Measurements from ENCODE around the gene NHSL2. TPM values are rescaled to one million over a fixed set of nuclear protein-coding genes. Genes with fewer than 3 reads are reported as not detected.
A peak's percentile ranks its signal among the peaks of the same experiment; 100 is the strongest.

The NHSL2 gene
- total and polyA plus RNA-seq, 4 experiments from 2014 or later, result 8.1 to 27.2 (median 10.6) TPM

- H3K4me1 Mint-ChIP-seq, result peaks cover 6 to 29% (median 13%) of the 10 kb centered on the region in 4 donors
- no peaks in the 10 kb centered on the region for H3K36me3 Mint-ChIP-seq
- Histone ChIP-seq H3K9me3 (ENCODE audit: control insufficient read depth in 1 of 2, low read length in 2 of 2) (no peaks in the 10 kb centered on the region), H3K36me3 (ENCODE audit: insufficient read depth, low read length) (no peaks in the 10 kb centered on the region), H3K4me1 (ENCODE audit: insufficient read depth, low read length) (peaks cover 18% of the 10 kb centered on the region), H3K4me3 (ENCODE audit: low read length in 2 of 2) (no peak overlapping the region), H3K27me3 (ENCODE audit: insufficient read depth, low read length) (no peaks in the 10 kb centered on the region), H3K27ac (ENCODE audit: low read depth, low read length) (no peak overlapping the region)
- DNase-seq, result no peak
- H3K4me3 Mint-ChIP-seq, result no peak overlapping the region
- no peaks in the 10 kb centered on the region for H3K27me3 Mint-ChIP-seq
- ChIA-PET CTCF (ENCODE audit: partially characterized antibody) (interaction anchor here (1.1 to 5.6 kb wide), 5 partner anchors 9 to 134 kb away, joined by 4 to 88 read pairs (median 15); no protein-coding TSS in a partner anchor), POLR2A (ENCODE audit: partially characterized antibody) (no interaction called here)
- intact Hi-C loops (cut with micrococcal nuclease), result no loop called here
- no peak overlapping the region for H3K27ac Mint-ChIP-seq
- H3K9me3 Mint-ChIP-seq, result peaks cover 0 to 1% (median 0%) of the 10 kb centered on the region in 8 donors
Measured at GRCh38 chrX:71996826-71997225, 86.2 kb downstream of the NHSL2 start.

GRCh38 chrX:71997320-71997719 is 86.7 kb downstream of the NHSL2 start:
- Histone ChIP-seq H3K4me3 (ENCODE audit: low read length in 2 of 2) (no peak overlapping the region), H3K27me3 (ENCODE audit: insufficient read depth, low read length) (no peaks in the 10 kb centered on the region), H3K27ac (ENCODE audit: low read depth, low read length) (no peak overlapping the region), H3K9me3 (ENCODE audit: control insufficient read depth in 1 of 2, low read length in 2 of 2) (no peaks in the 10 kb centered on the region), H3K36me3 (ENCODE audit: insufficient read depth, low read length) (no peaks in the 10 kb centered on the region), H3K4me1 (ENCODE audit: insufficient read depth, low read length) (peaks cover 13% of the 10 kb centered on the region)
- no peaks in the 10 kb centered on the region for H3K27me3 Mint-ChIP-seq
- H3K27ac Mint-ChIP-seq, result no peak overlapping the region
- H3K4me1 Mint-ChIP-seq, result peaks cover 2 to 24% (median 10%) of the 10 kb centered on the region in 4 donors
- H3K36me3 Mint-ChIP-seq, result no peaks in the 10 kb centered on the region
- DNase-seq, result no peak
- H3K9me3 Mint-ChIP-seq, result peaks cover 0 to 1% (median 0%) of the 10 kb centered on the region in 8 donors
- CTCF ChIA-PET (ENCODE audit: partially characterized antibody), result interaction anchor here (1.0 to 5.6 kb wide), 6 partner anchors 10 to 134 kb away, joined by 3 to 88 read pairs (median 12); no protein-coding TSS in a partner anchor
- POLR2A ChIA-PET (ENCODE audit: partially characterized antibody), result interaction anchor here (2.0 kb wide), 1 partner anchor 130 kb away, joined by 7 read pairs; no protein-coding TSS in a partner anchor
- intact Hi-C loops (cut with micrococcal nuclease), result no loop called here
- no peak overlapping the region for H3K4me3 Mint-ChIP-seq

GRCh38 chrX:71998836-71999509 is 88.3 kb downstream of the NHSL2 start:
- Histone ChIP-seq H3K9me3 (ENCODE audit: control insufficient read depth in 1 of 2, low read length in 2 of 2) (no peaks in the 10 kb centered on the region), H3K36me3 (ENCODE audit: insufficient read depth, low read length) (no peaks in the 10 kb centered on the region), H3K4me1 (ENCODE audit: insufficient read depth, low read length) (peaks cover 3% of the 10 kb centered on the region), H3K27ac (ENCODE audit: low read depth, low read length) (no peak overlapping the region), H3K4me3 (ENCODE audit: low read length in 2 of 2) (no peak overlapping the region), H3K27me3 (ENCODE audit: insufficient read depth, low read length) (no peaks in the 10 kb centered on the region)
- no peak overlapping the region for H3K4me3 Mint-ChIP-seq
- intact Hi-C loops (cut with micrococcal nuclease), result loop anchor here (1.0 kb wide), 2 partner anchors 19 to 127 kb away; no protein-coding TSS in a partner anchor
- peaks cover 2 to 14% (median 3%) of the 10 kb centered on the region in 4 donors for H3K4me1 Mint-ChIP-seq
- H3K9me3 Mint-ChIP-seq, result peaks cover 0 to 1% (median 0%) of the 10 kb centered on the region in 8 donors
- H3K36me3 Mint-ChIP-seq, result no peaks in the 10 kb centered on the region
- DNase-seq, result peak; percentile 34 to 50 (median 41)
- peak overlapping the region in 1 of 7 donors; percentile 63 for H3K27ac Mint-ChIP-seq
- POLR2A ChIA-PET (ENCODE audit: partially characterized antibody), result interaction anchor here (1.4 to 2.0 kb wide), 4 partner anchors 19 to 133 kb away, joined by 3 to 10 read pairs (median 6); partner anchors contain the start of gene RTL5
- no peaks in the 10 kb centered on the region for H3K27me3 Mint-ChIP-seq
- CTCF ChIA-PET (ENCODE audit: partially characterized antibody), result interaction anchor here (0.7 to 5.6 kb wide), 16 partner anchors 8 to 278 kb away, joined by 3 to 88 read pairs (median 4); partner anchors contain the start of genes NHSL2, RPS4X and RTL5

GRCh38 chrX:71999535-71999934 is 88.9 kb downstream of the NHSL2 start:
- Mint-ChIP-seq H3K4me3 (no peak overlapping the region), H3K9me3 (peaks cover 0 to 1% (median 0%) of the 10 kb centered on the region in 8 donors), H3K27me3 (no peaks in the 10 kb centered on the region), H3K36me3 (no peaks in the 10 kb centered on the region), H3K4me1 (peaks cover 2 to 8% (median 2%) of the 10 kb centered on the region in 4 donors), H3K27ac (no peak overlapping the region)
- ChIA-PET POLR2A (ENCODE audit: partially characterized antibody) (interaction anchor here (1.6 to 2.0 kb wide), 2 partner anchors 128 to 132 kb away, joined by 7 to 10 read pairs; partner anchors contain the start of gene RTL5), CTCF (ENCODE audit: partially characterized antibody) (interaction anchor here (0.7 to 5.6 kb wide), 9 partner anchors 15 to 278 kb away, joined by 3 to 88 read pairs (median 7); partner anchors contain the start of genes NHSL2, RPS4X and RTL5)
- Histone ChIP-seq H3K4me1 (ENCODE audit: insufficient read depth, low read length) (peaks cover 3% of the 10 kb centered on the region), H3K4me3 (ENCODE audit: low read length in 2 of 2) (no peak overlapping the region), H3K27me3 (ENCODE audit: insufficient read depth, low read length) (no peaks in the 10 kb centered on the region), H3K9me3 (ENCODE audit: control insufficient read depth in 1 of 2, low read length in 2 of 2) (no peaks in the 10 kb centered on the region), H3K27ac (ENCODE audit: low read depth, low read length) (no peak overlapping the region), H3K36me3 (ENCODE audit: insufficient read depth, low read length) (no peaks in the 10 kb centered on the region)
- DNase-seq, result no peak
- intact Hi-C loops (cut with micrococcal nuclease), result loop anchor here (1.0 kb wide), 2 partner anchors 19 to 127 kb away; no protein-coding TSS in a partner anchor

- Mint-ChIP-seq H3K27me3 (no peaks in the 10 kb centered on the region), H3K4me3 (no peak overlapping the region), H3K9me3 (peaks cover 0 to 1% (median 0%) of the 10 kb centered on the region in 8 donors), H3K4me1 (peaks cover 0 to 2% (median 1%) of the 10 kb centered on the region in 4 donors), H3K27ac (peak overlapping the region in 1 of 7 donors; percentile 24), H3K36me3 (no peaks in the 10 kb centered on the region)
- Histone ChIP-seq H3K9me3 (ENCODE audit: control insufficient read depth in 1 of 2, low read length in 2 of 2) (no peaks in the 10 kb centered on the region), H3K27me3 (ENCODE audit: insufficient read depth, low read length) (no peaks in the 10 kb centered on the region), H3K36me3 (ENCODE audit: insufficient read depth, low read length) (no peaks in the 10 kb centered on the region), H3K27ac (ENCODE audit: low read depth, low read length) (no peak overlapping the region), H3K4me1 (ENCODE audit: insufficient read depth, low read length) (peaks cover 3% of the 10 kb centered on the region), H3K4me3 (ENCODE audit: low read length in 2 of 2) (no peak overlapping the region)
- DNase-seq, result no peak
- intact Hi-C loops (cut with micrococcal nuclease), result no loop called here
- POLR2A ChIA-PET (ENCODE audit: partially characterized antibody), result no interaction called here
- CTCF ChIA-PET (ENCODE audit: partially characterized antibody), result interaction anchor here (1.0 to 1.7 kb wide), 2 partner anchors 9 to 16 kb away, joined by 3 to 8 read pairs; no protein-coding TSS in a partner anchor
Measured at GRCh38 chrX:72001471-72001870, 90.8 kb downstream of the NHSL2 start.

GRCh38 chrX:72001906-72002305 is 91.3 kb downstream of the NHSL2 start:
- no peak overlapping the region for H3K4me3 Mint-ChIP-seq
- Histone ChIP-seq H3K9me3 (ENCODE audit: control insufficient read depth in 1 of 2, low read length in 2 of 2) (no peaks in the 10 kb centered on the region), H3K27ac (ENCODE audit: low read depth, low read length) (no peak overlapping the region), H3K4me1 (ENCODE audit: insufficient read depth, low read length) (peaks cover 3% of the 10 kb centered on the region), H3K36me3 (ENCODE audit: insufficient read depth, low read length) (no peaks in the 10 kb centered on the region), H3K27me3 (ENCODE audit: insufficient read depth, low read length) (no peaks in the 10 kb centered on the region), H3K4me3 (ENCODE audit: low read length in 2 of 2) (no peak overlapping the region)
- H3K9me3 Mint-ChIP-seq, result peaks cover 0 to 1% (median 0%) of the 10 kb centered on the region in 8 donors
- no peak for DNase-seq
- intact Hi-C loops (cut with micrococcal nuclease), result no loop called here
- no peak overlapping the region for H3K27ac Mint-ChIP-seq
- POLR2A ChIA-PET (ENCODE audit: partially characterized antibody), result no interaction called here
- CTCF ChIA-PET (ENCODE audit: partially characterized antibody), result interaction anchor here (1.0 to 1.7 kb wide), 2 partner anchors 9 to 16 kb away, joined by 3 to 8 read pairs; no protein-coding TSS in a partner anchor
- no peaks in the 10 kb centered on the region for H3K36me3 Mint-ChIP-seq
- H3K27me3 Mint-ChIP-seq, result no peaks in the 10 kb centered on the region
- peaks cover 0 to 2% (median 1%) of the 10 kb centered on the region in 4 donors for H3K4me1 Mint-ChIP-seq

- POLR2A ChIA-PET (ENCODE audit: partially characterized antibody), result no interaction called here
- no peaks in the 10 kb centered on the region for H3K27me3 Mint-ChIP-seq
Measured at GRCh38 chrX:72002875-72003274, 92.2 kb downstream of the NHSL2 start.

More at GRCh38 chrX:72002875-72003274, 92.2 kb downstream of the NHSL2 start:
- H3K9me3 ChIP-seq (ENCODE audit: control insufficient read depth in 1 of 2, low read length in 2 of 2), result no peaks in the 10 kb centered on the region
- H3K36me3 ChIP-seq (ENCODE audit: insufficient read depth, low read length), result no peaks in the 10 kb centered on the region
- Mint-ChIP-seq H3K27ac (no peak overlapping the region), H3K9me3 (peaks cover 0 to 1% (median 0%) of the 10 kb centered on the region in 8 donors), H3K4me1 (peaks cover 0 to 2% (median 1%) of the 10 kb centered on the region in 4 donors), H3K36me3 (no peaks in the 10 kb centered on the region), H3K4me3 (no peak overlapping the region)
- no peak overlapping the region for H3K27ac ChIP-seq (ENCODE audit: low read depth, low read length)
- intact Hi-C loops (cut with micrococcal nuclease), result no loop called here
- no peak overlapping the region for H3K4me3 ChIP-seq (ENCODE audit: low read length in 2 of 2)
- CTCF ChIA-PET (ENCODE audit: partially characterized antibody), result interaction anchor here (1.0 to 1.7 kb wide), 3 partner anchors 13 to 18 kb away, joined by 3 to 8 read pairs (median 4); no protein-coding TSS in a partner anchor
- H3K27me3 ChIP-seq (ENCODE audit: insufficient read depth, low read length), result no peaks in the 10 kb centered on the region
- DNase-seq, result no peak
- peaks cover 3% of the 10 kb centered on the region for H3K4me1 ChIP-seq (ENCODE audit: insufficient read depth, low read length)
